Mucosa of descending colon (tissue), 3 donors: ENCODE measurements around the gene NKD1. TPM values are rescaled to one million over a fixed set of nuclear protein-coding genes. Genes with fewer than 3 reads are reported as not detected.

Experiments used
- ATAC-seq: fragments of 200-7000 bp; cut with Tn5 transposase; one replicate; pipeline ENCODE4 v1.9.1; 2020; ENCODE audit warnings: mild to moderate bottlenecking, moderate library complexity
- DNase-seq, 3 donors: peaks; one replicate each; pipeline ENCODE4 v3.0.0-alpha.2; 2020
- H3K36me3 ChIP-seq: fragments of 200-600 bp; one replicate; pipeline ENCODE4 v1.8.0; 2021; ENCODE audit warnings: low read depth, mild to moderate bottlenecking
- H3K4me1 ChIP-seq: fragments of 200-600 bp; one replicate; pipeline ENCODE4 v1.8.0; 2021; ENCODE audit warnings: low read depth, mild to moderate bottlenecking
- H3K4me3 ChIP-seq: fragments of 200-600 bp; one replicate; pipeline ENCODE4 v1.8.0; 2021; ENCODE audit warnings: mild to moderate bottlenecking
- H3K9me3 ChIP-seq: fragments of 200-600 bp; one replicate; pipeline ENCODE4 v1.8.0; 2021; ENCODE audit warnings: mild to moderate bottlenecking
- intact Hi-C, 2 donors: fragments of 100-400 bp; cut with DNase I in 1 of 2; cut with micrococcal nuclease in 1 of 2; formaldehyde crosslinking; loops; one replicate each; pipeline versions ENCODE4 v1.11.0 to v1.11.1; 2022; cut with DNase I, micrococcal nuclease
- total RNA-seq, 3 donors: library from RNA; stranded (reverse); fragmentation: NEBNext Ultra II Directional in 2 of 3; extraction: Animal tissue kit (Norgen Biotek cat#: 25700) in 2 of 3; gene quantifications; one replicate each; pipeline versions ENCODE4 v1.2.1 to v1.2.4, GENCODE V29; 2021 to 2023
- TF ChIP-seq, protein P1 (sequence below): fragments of 200-600 bp; IDR thresholded peaks from one replicate; pipeline ENCODE4 v1.8.0; 2022; ENCODE audit warnings: antibody characterized with exemption, mild to moderate bottlenecking
- donor health status: DM: no; HTN: no; CAD: no; lungs with moderate emphysema.
- donor health status: DM: no; HTN: no; CAD: no.
- donor health status: DM: no; HTN: yes; CAD: no.

Gene NKD1
- total RNA-seq, 3 donors from 2014 or later: 1.6 to 28.0 (median 3.2) TPM

- DNase-seq (peak in 1 of 3 donors; percentile 43), ATAC-seq (no peak)
- Histone ChIP-seq H3K36me3 (no peaks in the 10 kb centered on the region), H3K4me1 (no peaks in the 10 kb centered on the region), H3K9me3 (peaks cover 28% of the 10 kb centered on the region), H3K4me3 (no peak overlapping the region)
- TF ChIP-seq, protein P1, sequence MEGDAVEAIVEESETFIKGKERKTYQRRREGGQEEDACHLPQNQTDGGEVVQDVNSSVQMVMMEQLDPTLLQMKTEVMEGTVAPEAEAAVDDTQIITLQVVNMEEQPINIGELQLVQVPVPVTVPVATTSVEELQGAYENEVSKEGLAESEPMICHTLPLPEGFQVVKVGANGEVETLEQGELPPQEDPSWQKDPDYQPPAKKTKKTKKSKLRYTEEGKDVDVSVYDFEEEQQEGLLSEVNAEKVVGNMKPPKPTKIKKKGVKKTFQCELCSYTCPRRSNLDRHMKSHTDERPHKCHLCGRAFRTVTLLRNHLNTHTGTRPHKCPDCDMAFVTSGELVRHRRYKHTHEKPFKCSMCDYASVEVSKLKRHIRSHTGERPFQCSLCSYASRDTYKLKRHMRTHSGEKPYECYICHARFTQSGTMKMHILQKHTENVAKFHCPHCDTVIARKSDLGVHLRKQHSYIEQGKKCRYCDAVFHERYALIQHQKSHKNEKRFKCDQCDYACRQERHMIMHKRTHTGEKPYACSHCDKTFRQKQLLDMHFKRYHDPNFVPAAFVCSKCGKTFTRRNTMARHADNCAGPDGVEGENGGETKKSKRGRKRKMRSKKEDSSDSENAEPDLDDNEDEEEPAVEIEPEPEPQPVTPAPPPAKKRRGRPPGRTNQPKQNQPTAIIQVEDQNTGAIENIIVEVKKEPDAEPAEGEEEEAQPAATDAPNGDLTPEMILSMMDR: no peak
- intact Hi-C loops: no loop called here
These were observed 125.5 kb downstream of the NKD1 start for GRCh38 chr16:50673496-50674275.

DNA sequence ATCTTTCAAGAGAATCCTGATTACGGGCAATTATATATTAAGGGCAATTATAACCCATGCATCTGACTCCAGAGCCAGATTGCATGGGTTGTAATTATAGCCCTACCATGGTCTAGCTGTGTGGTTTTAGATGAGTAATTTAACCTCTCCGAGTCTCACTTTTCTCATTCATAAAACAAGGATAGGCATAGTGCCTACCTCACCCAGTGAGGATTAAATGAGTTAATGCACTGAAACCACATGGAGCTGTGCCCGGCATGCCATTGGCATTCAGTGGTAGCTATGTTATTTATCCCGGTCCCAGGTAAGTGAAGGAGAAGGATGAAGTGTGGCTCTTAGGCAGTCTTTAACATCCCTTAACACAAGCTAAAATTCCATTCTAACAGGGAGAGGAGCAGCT, 126.6 kb downstream of the NKD1 start:
- Histone ChIP-seq H3K36me3 (no peaks in the 10 kb centered on the region), H3K4me3 (no peak overlapping the region), H3K4me1 (no peaks in the 10 kb centered on the region), H3K9me3 (peaks cover 28% of the 10 kb centered on the region)
- ATAC-seq: no peak
- intact Hi-C loops: no loop called here
- TF ChIP-seq, protein P1: no peak
- no peak for DNase-seq

- no peaks in the 10 kb centered on the region for H3K4me1 ChIP-seq
- intact Hi-C loops: no loop called here
- ATAC-seq: no peak
These were observed 127.8 kb downstream of the NKD1 start for GRCh38 chr16:50675686-50676610.

GRCh38 chr16:50676684-50677225, 128.6 kb downstream of the NKD1 start:
- H3K4me1 ChIP-seq: no peaks in the 10 kb centered on the region
- ATAC-seq (no peak), DNase-seq (no peak)
- intact Hi-C loops: no loop called here
- no peak overlapping the region for H3K4me3 ChIP-seq
- TF ChIP-seq, protein P1: no peak
- H3K36me3 ChIP-seq: no peaks in the 10 kb centered on the region
- peaks cover 22% of the 10 kb centered on the region for H3K9me3 ChIP-seq

More at GRCh38 chr16:50675686-50676610, 127.8 kb downstream of the NKD1 start:
- peaks cover 28% of the 10 kb centered on the region for H3K9me3 ChIP-seq
- H3K36me3 ChIP-seq: no peaks in the 10 kb centered on the region
- no peak overlapping the region for H3K4me3 ChIP-seq
- TF ChIP-seq, protein P1: no peak
- peak in 1 of 3 donors; percentile 37 for DNase-seq

GRCh38 chr16:50677351-50677750, 129.2 kb downstream of the NKD1 start:
- intact Hi-C loops: no loop called here
- Histone ChIP-seq H3K4me3 (no peak overlapping the region), H3K4me1 (no peaks in the 10 kb centered on the region), H3K36me3 (no peaks in the 10 kb centered on the region), H3K9me3 (peaks cover 16% of the 10 kb centered on the region)
- TF ChIP-seq, protein P1: no peak
- DNase-seq: peak in 1 of 3 donors; percentile 47
- no peak for ATAC-seq
